SU-DHL-6 (cell line): ENCODE results near the gene PHKB.

ENCODE experiments used
- H2AFZ ChIP-seq: fragments of 200-600 bp; sonication (generic); 2 replicates; pipeline ENCODE4 v1.6.1; 2014; ENCODE audit warnings: low read depth, mild to moderate bottlenecking, moderate library complexity, mixed read lengths, antibody characterized with exemption, low read length; ENCODE audit not compliant: severe bottlenecking
- H3F3A ChIP-seq: fragments of 200-600 bp; shearing (Covaris generic); 2 replicates; pipeline ENCODE4 v1.6.0; 2016; ENCODE audit warnings: antibody characterized with exemption, mild to moderate bottlenecking; ENCODE audit not compliant: insufficient read depth
- H3K27ac ChIP-seq: fragments of 200-600 bp; sonication (generic); 2 replicates; pipeline ENCODE4 v1.5.1; 2016; ENCODE audit warnings: low read depth, mild to moderate bottlenecking, low read length, moderate library complexity, mixed read lengths
- H3K27me3 ChIP-seq: fragments of 200-600 bp; sonication (generic), shearing (Covaris generic); 2 replicates; pipeline ENCODE4 v1.6.0; 2014; ENCODE audit warnings: mild to moderate bottlenecking, low read length
- H3K36me3 ChIP-seq: fragments of 200-600 bp; sonication (generic); 2 replicates; pipeline ENCODE4 v1.6.1; 2014; ENCODE audit warnings: mild to moderate bottlenecking, low read length, mixed read lengths
- H3K4me2 ChIP-seq: fragments of 300-600, 200-600 bp; shearing (Covaris generic), sonication (generic); 2 replicates; pipeline ENCODE4 v1.6.0; 2014; ENCODE audit warnings: low read length, low read depth, mild to moderate bottlenecking; ENCODE audit not compliant: poor library complexity, severe bottlenecking
- H3K4me3 ChIP-seq: fragments of 200-600 bp; sonication (generic); 2 replicates; pipeline ENCODE4 v1.5.1; 2014; ENCODE audit warnings: antibody characterized with exemption, low read length, mild to moderate bottlenecking, mixed read lengths; ENCODE audit not compliant: insufficient read depth, poor library complexity, severe bottlenecking
- H3K79me2 ChIP-seq: fragments of 200-600 bp; sonication (generic); 2 replicates; pipeline ENCODE4 v1.6.1; 2014; ENCODE audit warnings: mild to moderate bottlenecking, low read length, moderate library complexity; ENCODE audit not compliant: insufficient read depth
- H3K9ac ChIP-seq: fragments of 200-600 bp; sonication (generic); 2 replicates; pipeline ENCODE4 v1.7.0; 2014; ENCODE audit warnings: mild to moderate bottlenecking, low read length
- H3K9me2 ChIP-seq: fragments of 200-600 bp; sonication (generic); replicated peaks from 2 replicates; pipeline ENCODE4 v1.6.1; 2014; ENCODE audit warnings: low read length; ENCODE audit not compliant: insufficient read depth
- H3K9me3 ChIP-seq: fragments of 200-600 bp; sonication (generic); 2 replicates; pipeline ENCODE4 v1.6.1; 2014; ENCODE audit warnings: low read length, mixed read lengths; ENCODE audit not compliant: insufficient read depth
- H4K20me1 ChIP-seq: fragments of 200-600 bp; sonication (generic); 2 replicates; pipeline ENCODE4 v1.6.1; 2014; ENCODE audit warnings: low read depth, mild to moderate bottlenecking, antibody characterized with exemption, low read length, moderate library complexity, mixed read lengths
- EZH2phosphoT487 ChIP-seq: fragments of 200-600 bp; sonication (generic), shearing (Covaris generic); conservative IDR thresholded peaks from 2 replicates; pipeline ENCODE4 v1.6.1; 2018; ENCODE audit warnings: mild to moderate bottlenecking, antibody characterized with exemption, low read length, moderate library complexity, mixed read lengths
- TF ChIP-seq, protein P1 (sequence below): fragments of 200-600 bp; sonication (generic); IDR thresholded peaks from one replicate; pipeline ENCODE4 v1.5.1; 2017; ENCODE audit warnings: antibody characterized with exemption, mild to moderate bottlenecking, low read length, moderate library complexity; ENCODE audit not compliant: insufficient read depth, poor library complexity, severe bottlenecking

Gene PHKB

DNA sequence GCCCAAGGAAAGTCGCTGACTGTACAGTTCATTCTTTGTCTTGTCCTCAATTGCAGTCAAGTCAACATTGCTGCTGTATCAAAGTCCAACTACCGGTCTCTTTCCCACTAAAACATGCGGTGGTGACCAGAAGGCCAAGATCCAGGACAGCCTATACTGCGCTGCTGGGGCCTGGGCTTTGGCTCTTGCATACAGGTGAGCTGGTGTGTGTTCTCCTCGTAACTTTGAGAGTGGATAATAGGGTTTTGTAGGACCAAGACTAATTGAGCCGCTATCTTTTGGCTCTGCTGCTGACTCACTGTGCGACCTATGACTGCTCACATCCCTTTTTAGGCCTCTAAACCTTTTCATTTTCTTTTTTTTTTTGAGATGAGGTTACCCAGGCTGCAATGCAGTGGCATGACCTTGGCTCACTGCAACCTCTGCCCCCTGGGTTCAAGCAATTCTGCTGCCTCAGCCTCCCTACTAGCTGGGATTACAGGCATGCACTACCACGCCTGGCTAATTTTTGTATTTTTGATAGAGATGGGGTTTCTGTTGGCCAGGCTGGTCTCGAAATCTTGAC is 38.7 kb downstream of the PHKB start:
- Histone ChIP-seq H4K20me1 (no peaks in the 10 kb centered on the region), H3K79me2 (peaks cover 15% of the 10 kb centered on the region; the same call in 1 of the 2 replicates), H3K27ac (no peak overlapping the region), H2AFZ (no peak overlapping the region), H3K9ac (no peak overlapping the region), H3K9me2 (no peaks in the 10 kb centered on the region), H3K36me3 (peaks cover 29% of the 10 kb centered on the region), H3K27me3 (no peaks in the 10 kb centered on the region), H3K4me2 (no peak overlapping the region), H3K4me3 (no peak overlapping the region), H3K9me3 (no peaks in the 10 kb centered on the region), H3F3A (no peaks in the 10 kb centered on the region; the same call in 1 of the 2 replicates)
- TF ChIP-seq, protein P1, sequence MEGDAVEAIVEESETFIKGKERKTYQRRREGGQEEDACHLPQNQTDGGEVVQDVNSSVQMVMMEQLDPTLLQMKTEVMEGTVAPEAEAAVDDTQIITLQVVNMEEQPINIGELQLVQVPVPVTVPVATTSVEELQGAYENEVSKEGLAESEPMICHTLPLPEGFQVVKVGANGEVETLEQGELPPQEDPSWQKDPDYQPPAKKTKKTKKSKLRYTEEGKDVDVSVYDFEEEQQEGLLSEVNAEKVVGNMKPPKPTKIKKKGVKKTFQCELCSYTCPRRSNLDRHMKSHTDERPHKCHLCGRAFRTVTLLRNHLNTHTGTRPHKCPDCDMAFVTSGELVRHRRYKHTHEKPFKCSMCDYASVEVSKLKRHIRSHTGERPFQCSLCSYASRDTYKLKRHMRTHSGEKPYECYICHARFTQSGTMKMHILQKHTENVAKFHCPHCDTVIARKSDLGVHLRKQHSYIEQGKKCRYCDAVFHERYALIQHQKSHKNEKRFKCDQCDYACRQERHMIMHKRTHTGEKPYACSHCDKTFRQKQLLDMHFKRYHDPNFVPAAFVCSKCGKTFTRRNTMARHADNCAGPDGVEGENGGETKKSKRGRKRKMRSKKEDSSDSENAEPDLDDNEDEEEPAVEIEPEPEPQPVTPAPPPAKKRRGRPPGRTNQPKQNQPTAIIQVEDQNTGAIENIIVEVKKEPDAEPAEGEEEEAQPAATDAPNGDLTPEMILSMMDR = no peak

DNA sequence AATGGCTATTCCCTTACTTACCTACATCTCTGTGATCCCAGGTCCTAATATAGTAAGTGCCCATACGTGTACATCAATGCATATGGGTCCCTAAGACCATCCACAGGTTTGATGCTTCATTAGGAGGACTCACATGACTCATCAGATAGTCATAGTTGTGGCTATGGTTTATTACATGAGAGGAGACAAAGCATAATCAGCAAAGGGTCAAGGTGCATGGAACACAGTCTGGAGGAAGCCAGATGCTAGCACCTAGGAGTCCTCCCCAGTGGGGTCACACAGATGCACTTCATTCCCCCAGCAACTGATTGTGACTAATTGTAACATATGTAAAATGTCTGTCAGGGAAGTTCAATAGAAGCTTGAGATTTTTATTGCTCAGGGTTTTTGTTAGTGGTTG is 42.8 kb downstream of the PHKB start:
- no peaks in the 10 kb centered on the region for H4K20me1 ChIP-seq
- peaks cover 28% of the 10 kb centered on the region for H3K36me3 ChIP-seq
- no peak overlapping the region for H3K9ac ChIP-seq
- H3K27ac ChIP-seq = no peak overlapping the region
- H3F3A ChIP-seq = peaks cover 3% of the 10 kb centered on the region; the same call in 1 of the 2 replicates
- no peak overlapping the region for H2AFZ ChIP-seq
- no peaks in the 10 kb centered on the region for H3K27me3 ChIP-seq
- no peaks in the 10 kb centered on the region for H3K9me3 ChIP-seq
- no peak overlapping the region for H3K4me3 ChIP-seq
- TF ChIP-seq EZH2phosphoT487 = no peak
- TF ChIP-seq, protein P1 = no peak
- no peaks in the 10 kb centered on the region for H3K9me2 ChIP-seq
- no peak overlapping the region for H3K4me2 ChIP-seq
- no peaks in the 10 kb centered on the region for H3K79me2 ChIP-seq

DNA sequence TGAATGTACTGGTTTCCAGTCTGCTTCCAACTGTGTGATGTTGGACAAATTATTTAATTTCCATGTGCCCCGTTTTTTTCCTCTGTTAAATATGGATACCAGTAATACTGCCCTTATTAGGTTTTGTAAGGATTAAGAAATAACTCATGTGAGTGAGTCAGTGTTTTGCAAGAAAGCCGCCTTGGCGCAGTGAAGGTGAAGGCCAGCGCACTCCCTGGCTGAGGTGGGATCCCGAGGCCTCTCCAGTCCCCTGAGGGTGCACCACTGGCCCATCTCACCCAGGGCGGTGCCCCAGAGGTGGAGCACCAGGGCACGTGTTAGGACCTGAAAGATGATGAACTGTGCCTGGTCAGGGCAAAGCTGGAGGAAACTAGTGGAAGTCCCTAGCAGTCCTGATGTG is 43.5 kb downstream of the PHKB start:
- 0 out of 2 replicates have a peak, but pooled peaks cover 3% of the 10 kb centered on the region for H3F3A ChIP-seq
- H3K27me3 ChIP-seq = no peaks in the 10 kb centered on the region
- H3K9ac ChIP-seq = no peak overlapping the region
- no peaks in the 10 kb centered on the region for H3K79me2 ChIP-seq
- peaks cover 29% of the 10 kb centered on the region for H3K36me3 ChIP-seq
- H3K4me2 ChIP-seq = no peak overlapping the region
- TF ChIP-seq EZH2phosphoT487 = no peak
- TF ChIP-seq, protein P1 = no peak
- H2AFZ ChIP-seq = no peak overlapping the region
- no peaks in the 10 kb centered on the region for H4K20me1 ChIP-seq
- H3K9me2 ChIP-seq = no peaks in the 10 kb centered on the region
- H3K4me3 ChIP-seq = no peak overlapping the region
- no peak overlapping the region for H3K27ac ChIP-seq
- no peaks in the 10 kb centered on the region for H3K9me3 ChIP-seq
